Ishikawa (cell line): ENCODE measurements around the gene TKT.

ENCODE experiments used
- EP300 ChIP-seq: IDR thresholded peaks from 2 replicates; pipeline ENCODE4 v1.6.1; 2012; ENCODE audit warnings: borderline replicate concordance
- RAD21 ChIP-seq: IDR thresholded peaks from 2 replicates; pipeline ENCODE4 v1.6.1; 2012; ENCODE audit warnings: low read depth
- TF ChIP-seq, protein P1 (sequence below): IDR thresholded peaks from 2 replicates; pipeline ENCODE4 v1.6.1; 2012; ENCODE audit warnings: low read depth, mild to moderate bottlenecking

DNA sequence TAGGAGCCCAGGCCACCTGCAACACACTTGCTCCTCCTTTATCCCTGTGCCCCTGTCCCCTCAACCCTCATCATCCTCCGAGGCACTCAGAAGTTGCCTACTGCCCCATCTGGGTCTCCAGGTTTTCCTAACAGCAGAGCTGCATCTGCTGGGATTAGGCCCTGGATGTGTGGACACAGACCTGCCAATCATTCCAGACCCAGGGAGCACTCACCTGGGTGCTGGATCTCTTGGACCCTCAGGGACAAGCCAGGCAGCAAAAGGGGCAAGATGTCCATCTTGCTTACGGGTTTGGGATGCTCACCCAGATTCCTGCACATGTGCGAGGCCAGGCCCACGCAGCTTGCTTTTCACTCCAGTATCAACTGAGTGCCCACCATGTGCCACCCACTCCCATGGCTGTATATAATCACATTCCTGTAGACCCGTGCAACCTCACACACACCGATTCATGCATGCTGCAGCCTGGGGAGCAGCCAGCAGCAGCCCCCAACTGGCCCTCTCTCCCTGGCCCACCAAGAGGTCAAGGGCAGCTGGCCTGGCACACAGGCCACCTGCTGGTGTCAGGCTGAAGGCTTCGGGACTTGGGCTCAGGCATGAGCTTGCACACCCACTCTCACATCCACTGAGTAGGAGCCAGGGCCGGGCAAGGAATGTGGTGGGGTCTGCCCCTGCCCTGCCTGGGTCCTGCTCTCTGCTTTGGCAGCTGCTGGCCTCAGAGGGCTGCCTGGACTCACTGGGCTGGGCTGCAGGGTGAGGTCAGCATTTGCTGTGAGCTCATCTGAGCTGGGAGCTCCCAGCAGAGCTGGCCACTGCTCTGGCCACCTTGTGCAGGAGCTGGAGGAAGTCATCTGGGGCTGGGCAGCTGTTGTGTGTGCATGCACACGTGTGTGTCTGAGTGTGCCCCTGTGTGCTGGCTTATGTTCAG, 79.9 kb downstream of the TKT start:
- TF ChIP-seq EP300: no peak
- TF ChIP-seq RAD21: no peak
- TF ChIP-seq, protein P1, sequence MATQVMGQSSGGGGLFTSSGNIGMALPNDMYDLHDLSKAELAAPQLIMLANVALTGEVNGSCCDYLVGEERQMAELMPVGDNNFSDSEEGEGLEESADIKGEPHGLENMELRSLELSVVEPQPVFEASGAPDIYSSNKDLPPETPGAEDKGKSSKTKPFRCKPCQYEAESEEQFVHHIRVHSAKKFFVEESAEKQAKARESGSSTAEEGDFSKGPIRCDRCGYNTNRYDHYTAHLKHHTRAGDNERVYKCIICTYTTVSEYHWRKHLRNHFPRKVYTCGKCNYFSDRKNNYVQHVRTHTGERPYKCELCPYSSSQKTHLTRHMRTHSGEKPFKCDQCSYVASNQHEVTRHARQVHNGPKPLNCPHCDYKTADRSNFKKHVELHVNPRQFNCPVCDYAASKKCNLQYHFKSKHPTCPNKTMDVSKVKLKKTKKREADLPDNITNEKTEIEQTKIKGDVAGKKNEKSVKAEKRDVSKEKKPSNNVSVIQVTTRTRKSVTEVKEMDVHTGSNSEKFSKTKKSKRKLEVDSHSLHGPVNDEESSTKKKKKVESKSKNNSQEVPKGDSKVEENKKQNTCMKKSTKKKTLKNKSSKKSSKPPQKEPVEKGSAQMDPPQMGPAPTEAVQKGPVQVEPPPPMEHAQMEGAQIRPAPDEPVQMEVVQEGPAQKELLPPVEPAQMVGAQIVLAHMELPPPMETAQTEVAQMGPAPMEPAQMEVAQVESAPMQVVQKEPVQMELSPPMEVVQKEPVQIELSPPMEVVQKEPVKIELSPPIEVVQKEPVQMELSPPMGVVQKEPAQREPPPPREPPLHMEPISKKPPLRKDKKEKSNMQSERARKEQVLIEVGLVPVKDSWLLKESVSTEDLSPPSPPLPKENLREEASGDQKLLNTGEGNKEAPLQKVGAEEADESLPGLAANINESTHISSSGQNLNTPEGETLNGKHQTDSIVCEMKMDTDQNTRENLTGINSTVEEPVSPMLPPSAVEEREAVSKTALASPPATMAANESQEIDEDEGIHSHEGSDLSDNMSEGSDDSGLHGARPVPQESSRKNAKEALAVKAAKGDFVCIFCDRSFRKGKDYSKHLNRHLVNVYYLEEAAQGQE: no peak
